ENCODE data around the gene PHRF1. TPM values are rescaled to one million over a fixed set of nuclear protein-coding genes. Genes with fewer than 3 reads are reported as not detected.

The PHRF1 gene
- total and polyA plus RNA-seq, 9 of the 15 experiments (the other 6 are each of a cell fraction or from before 2014, with no cell fraction given), result 0.07 to 37.2 (median 7.7) TPM

DNA sequence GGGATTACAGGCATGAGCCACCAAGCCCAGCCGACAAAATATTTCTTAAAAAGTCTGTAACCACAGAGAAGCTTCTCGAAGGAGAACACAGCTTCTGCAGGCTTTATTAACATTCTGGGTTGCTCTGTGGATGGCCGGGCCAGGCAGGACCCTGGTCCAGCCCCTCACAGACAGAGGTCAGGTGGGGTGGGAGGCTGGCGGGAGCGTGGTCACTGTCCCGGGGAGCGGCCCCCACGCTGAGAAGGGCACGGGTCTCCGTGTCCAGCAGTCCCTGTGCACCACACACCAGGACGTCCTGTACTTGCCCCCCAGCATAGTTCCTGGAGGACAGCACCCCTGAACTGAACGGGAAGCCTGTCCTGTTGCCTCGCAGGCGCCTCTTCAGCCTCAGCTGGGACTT, 80.2 kb downstream of the PHRF1 start:
- ATAC-seq (no peak), FAIRE-seq (no peak), DNase-seq (ENCODE audit: extremely low read depth in 1 of 4, low spot score in 3 of 4) (peak in 1 of 4 experiments; percentile 7)
- H3K36me3 ChIP-seq (ENCODE audit: control insufficient read depth, insufficient read depth, low read length), result peaks cover 83% of the 10 kb centered on the region; the same call in 2 of the 3 replicates
- intact Hi-C loops (cut with micrococcal nuclease) (no loop called here), in situ Hi-C loops (cut with MboI) (no loop called here)
- peaks cover 0 to 22% of the 10 kb centered on the region in 2 experiments; a peak in 1 of 5 replicates for H3K4me1 ChIP-seq (replicated peaks in 1 of 2; ENCODE audit: control insufficient read depth in 2 of 2, insufficient read depth in 2 of 2, low read length in 2 of 2)
- ChIA-PET POLR2A (interaction anchor here (0.6 to 1.4 kb wide), 7 partner anchors 11 to 100 kb away, joined by 3 to 5 read pairs (median 3); partner anchors contain the start of gene TALDO1), CTCF (ENCODE audit: low intra/inter-chr PET ratio) (no interaction called here)
- no peaks in the 10 kb centered on the region for H3K9me1 ChIP-seq (ENCODE audit: control insufficient read depth, insufficient read depth, low read length)
- 94% methylated on average over 12 of the region's 14 CpGs for WGBS (ENCODE audit: insufficient coverage, low coverage, missing lambda C conversion rate)
- no peak overlapping the region for H3K4me3 ChIP-seq
- H4K20me1 ChIP-seq (replicated peaks; ENCODE audit: control insufficient read depth, insufficient read depth, low read length), result no peaks in the 10 kb centered on the region
- TF ChIP-seq TAF7 (tag; IDR thresholded peaks at IDR 0.05), result no peak
- TF ChIP-seq ZKSCAN1 (IDR thresholded peaks at IDR 0.05; ENCODE audit: low read depth, low read length), result no peak
- TF ChIP-seq NCOA1 (IDR thresholded peaks at IDR 0.05; ENCODE audit: low read depth), result no peak
- no peak for TF ChIP-seq ZNF311 (CRISPR knock-in tag; IDR thresholded peaks at IDR 0.05)
- TF ChIP-seq HCFC1 (IDR thresholded peaks at IDR 0.05; ENCODE audit: low read depth, low read length), result no peak
- TF ChIP-seq, protein P1, sequence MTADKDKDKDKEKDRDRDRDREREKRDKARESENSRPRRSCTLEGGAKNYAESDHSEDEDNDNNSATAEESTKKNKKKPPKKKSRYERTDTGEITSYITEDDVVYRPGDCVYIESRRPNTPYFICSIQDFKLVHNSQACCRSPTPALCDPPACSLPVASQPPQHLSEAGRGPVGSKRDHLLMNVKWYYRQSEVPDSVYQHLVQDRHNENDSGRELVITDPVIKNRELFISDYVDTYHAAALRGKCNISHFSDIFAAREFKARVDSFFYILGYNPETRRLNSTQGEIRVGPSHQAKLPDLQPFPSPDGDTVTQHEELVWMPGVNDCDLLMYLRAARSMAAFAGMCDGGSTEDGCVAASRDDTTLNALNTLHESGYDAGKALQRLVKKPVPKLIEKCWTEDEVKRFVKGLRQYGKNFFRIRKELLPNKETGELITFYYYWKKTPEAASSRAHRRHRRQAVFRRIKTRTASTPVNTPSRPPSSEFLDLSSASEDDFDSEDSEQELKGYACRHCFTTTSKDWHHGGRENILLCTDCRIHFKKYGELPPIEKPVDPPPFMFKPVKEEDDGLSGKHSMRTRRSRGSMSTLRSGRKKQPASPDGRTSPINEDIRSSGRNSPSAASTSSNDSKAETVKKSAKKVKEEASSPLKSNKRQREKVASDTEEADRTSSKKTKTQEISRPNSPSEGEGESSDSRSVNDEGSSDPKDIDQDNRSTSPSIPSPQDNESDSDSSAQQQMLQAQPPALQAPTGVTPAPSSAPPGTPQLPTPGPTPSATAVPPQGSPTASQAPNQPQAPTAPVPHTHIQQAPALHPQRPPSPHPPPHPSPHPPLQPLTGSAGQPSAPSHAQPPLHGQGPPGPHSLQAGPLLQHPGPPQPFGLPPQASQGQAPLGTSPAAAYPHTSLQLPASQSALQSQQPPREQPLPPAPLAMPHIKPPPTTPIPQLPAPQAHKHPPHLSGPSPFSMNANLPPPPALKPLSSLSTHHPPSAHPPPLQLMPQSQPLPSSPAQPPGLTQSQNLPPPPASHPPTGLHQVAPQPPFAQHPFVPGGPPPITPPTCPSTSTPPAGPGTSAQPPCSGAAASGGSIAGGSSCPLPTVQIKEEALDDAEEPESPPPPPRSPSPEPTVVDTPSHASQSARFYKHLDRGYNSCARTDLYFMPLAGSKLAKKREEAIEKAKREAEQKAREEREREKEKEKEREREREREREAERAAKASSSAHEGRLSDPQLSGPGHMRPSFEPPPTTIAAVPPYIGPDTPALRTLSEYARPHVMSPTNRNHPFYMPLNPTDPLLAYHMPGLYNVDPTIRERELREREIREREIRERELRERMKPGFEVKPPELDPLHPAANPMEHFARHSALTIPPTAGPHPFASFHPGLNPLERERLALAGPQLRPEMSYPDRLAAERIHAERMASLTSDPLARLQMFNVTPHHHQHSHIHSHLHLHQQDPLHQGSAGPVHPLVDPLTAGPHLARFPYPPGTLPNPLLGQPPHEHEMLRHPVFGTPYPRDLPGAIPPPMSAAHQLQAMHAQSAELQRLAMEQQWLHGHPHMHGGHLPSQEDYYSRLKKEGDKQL (CRISPR knock-in tag; IDR thresholded peaks at IDR 0.05; ENCODE audit: borderline replicate concordance), result no peak
- TF ChIP-seq, protein P2, sequence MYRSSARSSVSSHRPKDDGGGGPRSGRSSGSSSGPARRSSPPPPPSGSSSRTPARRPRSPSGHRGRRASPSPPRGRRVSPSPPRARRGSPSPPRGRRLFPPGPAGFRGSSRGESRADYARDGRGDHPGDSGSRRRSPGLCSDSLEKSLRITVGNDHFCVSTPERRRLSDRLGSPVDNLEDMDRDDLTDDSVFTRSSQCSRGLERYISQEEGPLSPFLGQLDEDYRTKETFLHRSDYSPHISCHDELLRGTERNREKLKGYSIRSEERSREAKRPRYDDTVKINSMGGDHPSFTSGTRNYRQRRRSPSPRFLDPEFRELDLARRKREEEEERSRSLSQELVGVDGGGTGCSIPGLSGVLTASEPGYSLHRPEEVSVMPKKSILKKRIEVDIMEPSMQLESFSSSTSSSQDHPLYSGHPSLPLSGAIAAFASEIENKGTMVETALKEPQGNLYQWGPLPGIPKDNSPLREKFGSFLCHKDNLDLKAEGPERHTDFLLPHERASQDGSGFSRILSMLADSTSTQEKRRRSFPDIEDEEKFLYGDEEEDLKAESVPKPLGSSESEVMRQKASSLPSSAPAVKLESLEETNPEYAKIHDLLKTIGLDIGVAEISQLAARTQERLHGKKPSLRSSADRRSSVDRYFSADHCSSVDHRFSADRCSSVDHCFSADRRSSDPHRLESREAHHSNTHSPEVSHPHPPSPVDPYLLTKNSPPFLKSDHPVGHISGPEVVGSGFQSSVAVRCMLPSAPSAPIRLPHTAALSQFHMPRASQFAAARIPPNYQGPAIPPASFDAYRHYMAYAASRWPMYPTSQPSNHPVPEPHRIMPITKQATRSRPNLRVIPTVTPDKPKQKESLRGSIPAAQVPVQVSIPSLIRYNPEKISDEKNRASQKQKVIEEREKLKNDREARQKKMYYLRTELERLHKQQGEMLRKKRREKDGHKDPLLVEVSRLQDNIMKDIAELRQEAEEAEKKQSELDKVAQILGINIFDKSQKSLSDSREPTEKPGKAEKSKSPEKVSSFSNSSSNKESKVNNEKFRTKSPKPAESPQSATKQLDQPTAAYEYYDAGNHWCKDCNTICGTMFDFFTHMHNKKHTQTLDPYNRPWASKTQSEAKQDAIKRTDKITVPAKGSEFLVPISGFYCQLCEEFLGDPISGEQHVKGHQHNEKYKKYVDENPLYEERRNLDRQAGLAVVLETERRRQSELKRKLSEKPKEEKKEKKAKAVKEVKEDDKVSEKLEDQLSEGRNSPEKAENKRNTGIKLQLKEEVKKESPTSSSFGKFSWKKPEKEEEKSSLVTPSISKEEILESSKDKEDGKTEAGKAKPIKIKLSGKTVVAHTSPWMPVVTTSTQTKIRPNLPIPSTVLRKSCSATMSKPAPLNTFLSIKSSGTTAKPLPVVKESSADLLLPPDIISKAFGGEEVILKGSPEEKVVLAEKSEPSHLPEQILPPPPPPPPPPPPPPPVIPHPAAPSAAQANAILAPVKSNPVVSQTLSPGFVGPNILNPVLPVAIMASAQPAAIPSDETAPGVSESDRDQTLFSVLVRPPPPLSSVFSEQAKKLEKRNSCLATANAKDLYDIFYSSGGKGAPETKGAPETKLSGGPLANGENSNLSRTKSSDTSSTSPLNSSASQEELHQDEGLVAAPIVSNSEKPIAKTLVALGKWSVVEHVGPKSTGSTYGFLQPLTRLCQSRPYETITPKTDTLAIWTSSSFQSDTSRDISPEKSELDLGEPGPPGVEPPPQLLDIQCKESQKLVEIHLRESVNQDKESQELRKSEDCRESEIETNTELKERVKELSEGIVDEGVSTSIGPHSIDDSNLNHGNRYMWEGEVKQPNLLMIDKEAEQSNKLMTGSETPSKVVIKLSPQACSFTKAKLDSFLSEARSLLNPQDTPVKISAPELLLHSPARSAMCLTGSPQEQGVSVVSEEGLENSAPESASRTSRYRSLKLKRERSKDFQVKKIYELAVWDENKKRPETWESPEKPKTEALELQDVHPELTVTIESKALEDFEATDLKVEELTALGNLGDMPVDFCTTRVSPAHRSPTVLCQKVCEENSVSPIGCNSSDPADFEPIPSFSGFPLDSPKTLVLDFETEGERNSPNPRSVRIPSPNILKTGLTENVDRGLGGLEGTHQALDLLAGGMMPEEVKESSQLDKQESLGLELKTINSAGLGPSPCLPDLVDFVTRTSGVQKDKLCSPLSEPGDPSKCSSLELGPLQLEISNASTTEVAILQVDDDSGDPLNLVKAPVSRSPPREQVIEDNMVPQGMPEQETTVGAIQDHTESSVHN (IDR thresholded peaks at IDR 0.05; ENCODE audit: borderline replicate concordance in 1 of 2, low read depth in 1 of 2), result no peak
- H3K9ac ChIP-seq (ENCODE audit: insufficient read depth in 1 of 2, low read depth in 2 of 2, low read length in 2 of 2), result no peak overlapping the region; a peak in 1 of 4 replicates
- H3K4me2 ChIP-seq (ENCODE audit: insufficient read depth, low read length), result no peak overlapping the region
- peaks cover 3% of the 10 kb centered on the region; the same call in 1 of the 3 replicates for H3K79me2 ChIP-seq (ENCODE audit: control insufficient read depth, insufficient read depth, low read length)
- H2AFZ ChIP-seq (ENCODE audit: low read depth, low read length), result no peak overlapping the region
- BruUV-seq (replicated peaks), result no TSS peak
- no peaks in the 10 kb centered on the region for H3K9me3 ChIP-seq (replicated peaks; ENCODE audit: control insufficient read depth, insufficient read depth, low read depth, low read length)
- H3K27me3 ChIP-seq (ENCODE audit: control insufficient read depth in 2 of 2, insufficient read depth in 2 of 2, low read length in 2 of 2), result no peaks in the 10 kb centered on the region
- no peak overlapping the region for H3K27ac ChIP-seq (ENCODE audit: extremely low read depth, low read depth, low read length)

Measured in K562 (cell line).